ENCODE measurements around the gene RAPGEF1. TPM values are rescaled to one million over a fixed set of nuclear protein-coding genes. Genes with fewer than 3 reads are reported as not detected.
A peak's percentile ranks its signal among the peaks of the same experiment; 100 is the strongest.

The RAPGEF1 gene
- total and polyA plus RNA-seq, 2 of the 13 experiments (the other 11 are each of a cell fraction or from before 2014, with no cell fraction given): 21.2 to 38.9 TPM

- H3K27me3 ChIP-seq (ENCODE audit: control insufficient read depth in 1 of 2, insufficient read depth in 2 of 2, low read length in 2 of 2): no peaks in the 10 kb centered on the region
- H4K20me1 ChIP-seq (ENCODE audit: insufficient read depth, low read length): no peaks in the 10 kb centered on the region; the same call in 1 of the 2 replicates
- BruUV-seq (replicated peaks): no TSS peak
- H2AFZ ChIP-seq (ENCODE audit: low read length): no peak overlapping the region
- peak overlapping the region; percentile 63 for H3K4me2 ChIP-seq (ENCODE audit: low read depth, low read length)
- peaks cover 54% of the 10 kb centered on the region for H3K79me2 ChIP-seq (ENCODE audit: insufficient read depth, low read length)
- H3K4me1 ChIP-seq (ENCODE audit: insufficient read depth, low read length): peaks cover 76% of the 10 kb centered on the region
- FAIRE-seq: peak; percentile 92
- ChIA-PET POLR2A (no interaction called here), CTCF (ENCODE audit: low intra/inter-chr PET ratio, low total read pairs) (interaction anchor here (2.5 kb wide), 1 partner anchor 33 kb away, joined by 10 read pairs; the partner anchor contains the start of gene RAPGEF1)
- peak overlapping the region; percentile 79 for H3K27ac ChIP-seq (ENCODE audit: extremely low read length, insufficient read depth, low read length)
- no peak overlapping the region; the same call in 1 of the 2 replicates for H3K9ac ChIP-seq (ENCODE audit: insufficient read depth, low read depth, low read length)
- under 1% methylated on average over 6 of the region's 6 CpGs for WGBS (ENCODE audit: low lambda C conversion rate)
- ATAC-seq: peak; percentile 20
- in situ Hi-C loops (cut with HindIII; ENCODE audit: extremely low pct_ligation_motif_present, low pct_unique_long_range_greater_than_20kb) (no loop called here), intact Hi-C loops (cut with micrococcal nuclease; ENCODE audit: unreplicated experiment) (no loop called here)
- H3K9me3 ChIP-seq (ENCODE audit: low read length): no peaks in the 10 kb centered on the region
- peak; percentile 74 for DNase-seq (ENCODE audit: low spot score)
- peak overlapping the region in 2 of 3 experiments; percentile 19 to 22; a peak in 1 of 6 replicates for H3K4me3 ChIP-seq (replicated peaks in 1 of 3; ENCODE audit: insufficient read depth in 1 of 3, low read depth in 2 of 3, low read length in 3 of 3)
- H3K36me3 ChIP-seq (replicated peaks in 1 of 2; ENCODE audit: control insufficient read depth in 1 of 2, insufficient read depth in 2 of 2, low read length in 2 of 2): no peaks in the 10 kb centered on the region
- 0 out of 2 replicates have a peak, but pooled peaks have one; percentile 14 for TF ChIP-seq MYPOP (CRISPR knock-in tag; IDR thresholded peaks at IDR 0.05)
- no peak for TF ChIP-seq ZNF614 (CRISPR knock-in tag; IDR thresholded peaks at IDR 0.05; ENCODE audit: borderline replicate concordance)
- no peak for TF ChIP-seq KLF13 (CRISPR knock-in tag; IDR thresholded peaks at IDR 0.05)
- peak; percentile 92 for TF ChIP-seq ZBED4 (CRISPR knock-in tag; IDR thresholded peaks at IDR 0.05; ENCODE audit: borderline replicate concordance)
- TF ChIP-seq ZBTB39 (CRISPR knock-in tag; IDR thresholded peaks at IDR 0.05): peak; percentile 9; the same call in 1 of the 2 replicates
- TF ChIP-seq ZNF292 (CRISPR knock-in tag; IDR thresholded peaks at IDR 0.05; ENCODE audit: borderline replicate concordance, low read depth): no peak
- no peak for TF ChIP-seq FOXK2 (IDR thresholded peaks at IDR 0.05)
- TF ChIP-seq DR1 (CRISPR knock-in tag; IDR thresholded peaks at IDR 0.05): no peak
- TF ChIP-seq NFYC (CRISPR knock-in tag; IDR thresholded peaks at IDR 0.05): no peak
- TF ChIP-seq PAXIP1 (CRISPR knock-in tag; conservative IDR thresholded peaks at IDR 0.05): peak; percentile 61
- no peak for TF ChIP-seq ZNF772 (CRISPR knock-in tag; IDR thresholded peaks at IDR 0.05)
Measured at GRCh38 chr9:131706608-131706970, 33.3 kb downstream of the RAPGEF1 start.
